22Rv1 (cell line): ENCODE measurements around the gene LCN1.

Experiments
- H3K27ac ChIP-seq: fragments of 450-650 bp; 2 replicates; pipeline ENCODE4 v1.5.1; 2017
- CTCF ChIP-seq: fragments of 450-650 bp; IDR thresholded peaks from 2 replicates; pipeline ENCODE4 v1.5.1; 2017; ENCODE audit warnings: mild to moderate bottlenecking
- ZFX ChIP-seq: fragments of 450-650 bp; IDR thresholded peaks from 2 replicates; pipeline ENCODE4 v1.6.1; 2017; ENCODE audit warnings: antibody characterized with exemption, borderline replicate concordance

Gene LCN1

DNA sequence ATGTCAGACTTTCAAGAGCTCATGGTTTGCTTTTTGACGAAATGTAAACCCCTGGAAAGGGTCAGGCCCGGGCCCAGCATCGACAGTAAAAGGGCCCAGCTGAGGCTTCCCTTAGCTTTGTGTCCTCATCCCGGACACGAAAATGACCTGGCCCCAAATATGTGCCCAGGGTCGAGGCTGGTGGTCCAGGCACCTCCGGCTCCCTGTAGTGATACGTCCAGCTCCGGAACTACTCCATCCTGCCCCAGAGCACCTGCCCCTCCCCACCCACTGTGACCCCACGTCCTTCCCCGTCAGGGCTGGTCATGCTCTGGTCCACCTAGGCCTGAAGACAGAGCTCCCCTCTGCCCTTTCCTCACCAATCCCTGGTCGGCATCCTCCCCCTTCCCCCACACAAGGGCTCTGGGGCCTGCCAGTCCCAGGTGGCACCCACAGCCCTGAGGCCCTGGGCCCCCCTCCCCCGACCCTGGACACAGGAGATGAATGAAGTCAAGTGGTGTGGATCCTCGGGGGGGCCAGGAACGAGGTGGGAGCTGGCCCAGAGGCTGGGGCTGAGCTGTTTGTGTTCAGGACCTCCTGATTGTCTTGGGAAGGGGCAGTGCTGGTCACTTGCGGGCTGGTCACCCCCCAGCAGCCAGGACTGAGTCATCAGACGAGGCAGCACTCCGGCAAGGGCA, 30.9 kb downstream of the LCN1 start:
- TF ChIP-seq ZFX (no peak), CTCF (no peak)
- no peak overlapping the region for H3K27ac ChIP-seq

DNA sequence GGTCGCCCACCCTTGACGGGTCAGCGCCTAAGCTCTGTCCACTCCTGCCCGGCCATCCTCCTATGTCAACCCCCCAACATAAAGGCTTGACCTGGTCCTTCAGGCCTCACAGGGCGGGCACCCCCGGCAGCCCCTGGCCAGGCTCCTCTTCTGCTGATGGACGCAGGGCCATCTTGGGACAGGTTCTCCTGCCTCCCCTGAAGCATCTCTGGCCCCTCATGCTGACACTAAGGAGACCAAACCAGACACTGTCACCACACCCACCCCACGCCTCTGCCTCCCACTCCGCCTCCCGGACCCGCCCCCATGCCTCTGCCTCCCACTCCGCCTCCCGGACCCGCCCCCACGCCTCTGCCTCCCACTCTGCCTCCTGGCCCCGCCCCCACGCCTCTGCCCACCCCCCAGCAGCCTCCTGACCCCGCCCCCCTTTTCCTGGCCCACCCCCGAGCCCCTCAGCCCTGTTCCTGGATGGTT, 31.5 kb downstream of the LCN1 start:
- H3K27ac ChIP-seq: no peak overlapping the region
- TF ChIP-seq CTCF (no peak), ZFX (no peak)

- TF ChIP-seq CTCF (no peak), ZFX (no peak)
- no peak overlapping the region for H3K27ac ChIP-seq
Measured at GRCh38 chr9:135554718-135555117, 33.5 kb downstream of the LCN1 start.

DNA sequence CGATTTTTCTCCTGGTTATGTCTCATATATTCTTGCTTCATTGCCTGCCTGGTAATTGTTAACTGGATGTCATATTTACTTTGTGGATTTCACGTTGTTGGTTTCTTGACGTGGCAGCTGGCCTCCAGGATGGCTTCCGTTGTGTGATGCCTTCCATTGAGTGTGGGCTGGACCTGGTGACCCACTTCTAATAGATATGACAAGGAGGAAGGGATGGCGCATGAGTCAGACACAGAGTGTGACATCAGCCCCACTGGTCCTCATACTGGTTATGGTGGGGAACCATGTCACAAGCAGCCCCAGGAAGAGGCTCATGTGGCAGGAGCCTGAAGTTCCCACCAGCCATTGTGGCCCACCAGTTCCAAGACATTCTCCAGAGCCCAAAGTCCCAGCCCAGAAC, 34.0 kb downstream of the LCN1 start:
- H3K27ac ChIP-seq: no peak overlapping the region
- TF ChIP-seq ZFX: no peak
- no peak for TF ChIP-seq CTCF

DNA sequence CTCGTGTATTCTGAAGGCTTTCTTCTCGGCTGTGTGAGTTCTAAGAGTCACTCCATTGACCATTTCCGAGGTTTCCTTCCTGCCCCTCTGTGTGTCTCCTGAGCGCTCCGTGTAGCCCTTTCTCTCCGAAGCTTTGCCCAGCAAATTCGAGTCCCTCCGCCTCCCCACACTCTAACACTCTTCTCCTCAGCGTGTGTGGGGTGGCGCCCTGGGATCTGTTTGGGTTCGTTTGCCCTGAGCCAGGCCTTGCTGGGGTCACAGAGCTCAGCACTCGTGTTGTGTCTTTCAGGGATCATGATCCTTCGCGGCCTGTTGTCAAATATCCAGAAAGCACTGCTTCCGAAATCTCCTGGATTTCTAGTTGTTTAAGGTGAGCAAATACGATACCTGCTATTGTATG, 34.7 kb downstream of the LCN1 start:
- TF ChIP-seq ZFX (no peak), CTCF (no peak)
- no peak overlapping the region for H3K27ac ChIP-seq

DNA sequence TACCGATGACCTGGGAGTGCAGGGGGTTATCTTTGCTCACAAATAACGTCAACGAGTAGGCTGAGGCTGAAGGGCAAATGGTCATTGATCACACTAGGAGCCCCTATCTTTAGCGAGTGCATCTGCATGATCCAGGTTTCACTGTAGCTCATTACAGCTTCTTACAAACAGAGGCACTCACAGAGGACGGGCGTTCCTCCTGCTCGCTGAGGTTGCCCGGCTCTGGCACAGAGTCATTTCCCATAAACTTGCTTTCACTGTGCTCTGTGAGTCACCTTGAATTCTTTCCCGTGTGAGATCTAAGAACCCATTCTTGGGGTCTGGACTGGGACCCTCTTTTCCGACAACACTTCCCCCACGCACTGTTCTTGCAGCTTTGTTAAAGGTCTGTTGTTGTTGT, 38.4 kb downstream of the LCN1 start:
- H3K27ac ChIP-seq: no peak overlapping the region
- TF ChIP-seq ZFX: no peak
- no peak for TF ChIP-seq CTCF

GRCh38 chr9:135561391-135562234, 40.4 kb downstream of the LCN1 start, which contains the start of gene PAEP:
Gene PAEP (plus strand): TSS chr9:135561756.
- TF ChIP-seq CTCF (no peak), ZFX (no peak)
- H3K27ac ChIP-seq: no peak within 1 kb of the TSS
